Esophagus mucosa (tissue), 1 donor: ENCODE measurements around the gene SLC25A28. TPM values are rescaled to one million over a fixed set of nuclear protein-coding genes. Genes with fewer than 3 reads are reported as not detected.

ENCODE experiments used
- ATAC-seq: fragments of 200-7000 bp; cut with Tn5 transposase; one replicate; pipeline ENCODE4 v1.9.1; 2020
- total RNA-seq: library from RNA; stranded (reverse); gene quantifications from one replicate; pipeline ENCODE4 v1.2.4, GENCODE V29; 2023
- donor health status: DM: yes; HTN: yes; CAD: no.

SLC25A28 gene
- total RNA-seq, 1 donor from 2014 or later: 35.8 TPM

- ATAC-seq: peak; percentile 61
Measured at GRCh38 chr10:99583687-99584086, 36.6 kb downstream of the SLC25A28 start.

- peak; percentile 61 for ATAC-seq
Measured at GRCh38 chr10:99582255-99582770, 37.9 kb downstream of the SLC25A28 start.

GRCh38 chr10:99579971-99580370 lies 40.3 kb downstream of the SLC25A28 start:
- no peak for ATAC-seq

- peak; percentile 89 for ATAC-seq
Measured at GRCh38 chr10:99573790-99574189, 46.4 kb downstream of the SLC25A28 start.

GRCh38 chr10:99571816-99572215 lies 48.4 kb downstream of the SLC25A28 start:
- ATAC-seq: no peak

- ATAC-seq: no peak
Measured at GRCh38 chr10:99569961-99570360, 50.3 kb downstream of the SLC25A28 start.

GRCh38 chr10:99569253-99569939 lies 50.8 kb downstream of the SLC25A28 start:
- no peak for ATAC-seq

- ATAC-seq: no peak
Measured at GRCh38 chr10:99565166-99565565, 55.1 kb downstream of the SLC25A28 start.

GRCh38 chr10:99564361-99564760 lies 55.9 kb downstream of the SLC25A28 start:
- no peak for ATAC-seq

- ATAC-seq: no peak
Measured at GRCh38 chr10:99562631-99563030, 57.6 kb downstream of the SLC25A28 start.

Other genes starting within 250 kb of the SLC25A28 start
- gene GOT1, start 189.8 kb downstream of the SLC25A28 start, total RNA-seq: 57.0 TPM
- 0.12 TPM for gene NKX2-3, start 87.5 kb downstream of the SLC25A28 start, total RNA-seq
- gene ENTPD7, start 39.1 kb upstream of the SLC25A28 start, total RNA-seq: 16.0 TPM
- 28.5 TPM for gene COX15, start 111.7 kb upstream of the SLC25A28 start, total RNA-seq
- 14.0 TPM for gene CUTC, start 111.8 kb upstream of the SLC25A28 start, total RNA-seq
- 0.36 TPM for gene ABCC2, start 162.2 kb upstream of the SLC25A28 start, total RNA-seq